Fibroblast of lung (primary cell): ENCODE data around the gene MB. TPM values are rescaled to one million over a fixed set of nuclear protein-coding genes. Genes with fewer than 3 reads are reported as not detected.

Experiments
- DNase-seq, 2 donors: peaks; one replicate each; pipeline versions ENCODE4 v3.0.0 to v3.0.0-alpha.2; 2010; ENCODE audit warnings: low read depth in 2 of 2
- H2AFZ ChIP-seq: 2 replicates; pipeline ENCODE4 v1.5.1; 2012; ENCODE audit warnings: low read length, control low read depth, inconsistent platforms
- H3K27ac ChIP-seq: 2 replicates; pipeline ENCODE4 v1.5.1; 2011; ENCODE audit warnings: low read length, control low read depth; ENCODE audit not compliant: insufficient read depth
- H3K27me3 ChIP-seq: 2 replicates; pipeline ENCODE4 v1.5.1; 2011; ENCODE audit warnings: mild to moderate bottlenecking, low read length; ENCODE audit not compliant: control insufficient read depth, insufficient read depth
- H3K36me3 ChIP-seq: 2 replicates; pipeline ENCODE4 v1.5.1; 2011; ENCODE audit warnings: low read length; ENCODE audit not compliant: control insufficient read depth, insufficient read depth
- H3K4me1 ChIP-seq: 2 replicates; pipeline ENCODE4 v1.5.1; 2011; ENCODE audit warnings: low read length; ENCODE audit not compliant: control insufficient read depth, insufficient read depth; ENCODE audit errors: extremely low read depth
- H3K4me2 ChIP-seq: 2 replicates; pipeline ENCODE4 v1.5.1; 2011; ENCODE audit warnings: low read length, control low read depth; ENCODE audit not compliant: insufficient read depth; ENCODE audit errors: extremely low read depth
- H3K4me3 ChIP-seq, 4 experiments: fragments of 200-600 bp in 1 of 4; sonication (generic) in 1 of 4; replicated peaks in 1 of 4; 2 replicates each; pipeline ENCODE4 v1.5.1; 2011 to 2016; ENCODE audit warnings: low read length in 4 of 4, low read depth in 3 of 4, mild to moderate bottlenecking in 3 of 4, control low read depth in 2 of 4, inconsistent platforms in 1 of 4, mixed read lengths in 1 of 4; ENCODE audit not compliant: insufficient read depth in 1 of 4; ENCODE audit errors: control extremely low read depth in 1 of 4
- H3K79me2 ChIP-seq: 2 replicates; pipeline ENCODE4 v1.5.1; 2012; ENCODE audit warnings: mild to moderate bottlenecking, low read length, inconsistent platforms; ENCODE audit not compliant: control insufficient read depth, insufficient read depth
- H3K9ac ChIP-seq: 2 replicates; pipeline ENCODE4 v1.5.1; 2011; ENCODE audit warnings: mild to moderate bottlenecking, low read length, control low read depth; ENCODE audit not compliant: insufficient read depth
- H3K9me3 ChIP-seq: 2 replicates; pipeline ENCODE4 v1.5.1; 2012; ENCODE audit warnings: low read depth, low read length; ENCODE audit not compliant: control insufficient read depth, insufficient read depth
- H4K20me1 ChIP-seq: 2 replicates; pipeline ENCODE4 v1.5.1; 2011; ENCODE audit warnings: low read length; ENCODE audit not compliant: control insufficient read depth, insufficient read depth; ENCODE audit errors: extremely low read depth
- CTCF ChIP-seq, 2 donors: IDR thresholded peaks in 1 of 2; conservative IDR thresholded peaks in 1 of 2; 1 replicate in 1 of 2; 2 replicates in 1 of 2; pipeline ENCODE4 v1.5.1; 2011 to 2012; ENCODE audit warnings: low read length in 2 of 2, control low read depth in 1 of 2, inconsistent platforms in 1 of 2, low read depth in 1 of 2, mild to moderate bottlenecking in 1 of 2
- EZH2 ChIP-seq: IDR thresholded peaks from 2 replicates; pipeline ENCODE4 v1.5.1; 2012; ENCODE audit warnings: low read length, control low read depth, mild to moderate bottlenecking; ENCODE audit errors: missing control alignments
- polyA plus RNA-seq, 2 donors: library from polyadenylated mRNA; depleted of rRNA in 1 of 2; stranded (reverse) in 1 of 2; unstranded in 1 of 2; fragments of >200 nt; gene quantifications; 2 replicates each; pipeline ENCODE4 v1.2.1, GENCODE V29; 2011 to 2012; ENCODE audit warnings: missing spikeins in 1 of 2
- total RNA-seq: library from RNA; depleted of rRNA; stranded (reverse); fragments of >200 nt; gene quantifications from 2 replicates; pipeline ENCODE4 v1.2.1, GENCODE V29; 2014

Gene MB
- total and polyA plus RNA-seq, 2 donors (not counting 1 experiment from before 2014, with no cell fraction given) = not detected

GRCh38 chr22:35649026-35649553 lies 32.0 kb upstream of the MB start:
- Histone ChIP-seq H3K9ac (peak overlapping the region; percentile 80), H3K36me3 (no peaks in the 10 kb centered on the region), H3K9me3 (no peaks in the 10 kb centered on the region), H3K4me2 (peak overlapping the region; percentile 99), H3K27me3 (no peaks in the 10 kb centered on the region), H3K79me2 (peaks cover 25% of the 10 kb centered on the region), H3K4me3 (peak overlapping the region; percentile 74 to 96 (median 88)), H2AFZ (no peak overlapping the region), H3K4me1 (peaks cover 14% of the 10 kb centered on the region), H3K27ac (peak overlapping the region; percentile 96), H4K20me1 (no peaks in the 10 kb centered on the region)
- TF ChIP-seq CTCF (conservative IDR thresholded peaks at IDR 0.05 in 1 of 2, IDR thresholded peaks at IDR 0.05 in 1 of 2; ENCODE audit: low read depth in 1 of 2, low read length in 2 of 2) (no peak), EZH2 (no peak)
- no peak for DNase-seq

GRCh38 chr22:35648066-35649025 lies 31.2 kb upstream of the MB start, which contains the start of gene APOL6:
APOL6 (plus strand) TSS chr22:35648446; CDS start chr22:35656426, 7,980 bp downstream.
- DNase-seq = peak; percentile 55 to 92
- H3K27ac ChIP-seq = peak within 1 kb of the TSS; percentile 96
- H3K9ac ChIP-seq = peak within 1 kb of the TSS; percentile 80
- no peaks in the 10 kb centered on the region for H4K20me1 ChIP-seq
- H2AFZ ChIP-seq = peak within 1 kb of the TSS; percentile 56
- H3K79me2 ChIP-seq = peaks cover 22% of the 10 kb centered on the region
- H3K4me2 ChIP-seq = peak within 1 kb of the TSS; percentile 99
- TF ChIP-seq CTCF (conservative IDR thresholded peaks at IDR 0.05 in 1 of 2, IDR thresholded peaks at IDR 0.05 in 1 of 2; ENCODE audit: low read depth in 1 of 2, low read length in 2 of 2) = no peak
- no peak for TF ChIP-seq EZH2
- peaks cover 14% of the 10 kb centered on the region for H3K4me1 ChIP-seq
- H3K27me3 ChIP-seq = no peaks in the 10 kb centered on the region
- peak within 1 kb of the TSS; percentile 74 to 96 (median 88) for H3K4me3 ChIP-seq
- no peaks in the 10 kb centered on the region for H3K36me3 ChIP-seq
- no peaks in the 10 kb centered on the region for H3K9me3 ChIP-seq

- Histone ChIP-seq H3K4me1 (peaks cover 14% of the 10 kb centered on the region), H3K27me3 (no peaks in the 10 kb centered on the region), H4K20me1 (no peaks in the 10 kb centered on the region), H3K9ac (no peak overlapping the region), H3K36me3 (no peaks in the 10 kb centered on the region), H3K4me2 (no peak overlapping the region), H3K9me3 (no peaks in the 10 kb centered on the region), H2AFZ (no peak overlapping the region), H3K27ac (no peak overlapping the region), H3K4me3 (no peak overlapping the region), H3K79me2 (peaks cover 17% of the 10 kb centered on the region)
- TF ChIP-seq EZH2 = no peak
- no peak for TF ChIP-seq CTCF (conservative IDR thresholded peaks at IDR 0.05 in 1 of 2, IDR thresholded peaks at IDR 0.05 in 1 of 2; ENCODE audit: low read depth in 1 of 2, low read length in 2 of 2)
- no peak for DNase-seq
Observed at GRCh38 chr22:35645646-35646045, 28.5 kb upstream of the MB start.
